Upper lobe of right lung (tissue), 1 donor: ENCODE results near the gene GTPBP3. TPM values are rescaled to one million over a fixed set of nuclear protein-coding genes. Genes with fewer than 3 reads are reported as not detected.

Source experiments
- ATAC-seq: fragments of 200-7000 bp; cut with Tn5 transposase; one replicate; pipeline ENCODE4 v1.9.1; 2020; ENCODE audit warnings: mild to moderate bottlenecking, moderate library complexity
- DNase-seq: peaks from one replicate; pipeline ENCODE4 v3.0.0-alpha.2; 2020
- H3K27ac ChIP-seq: fragments of 200-600 bp; one replicate; pipeline ENCODE4 v1.8.0; 2022
- H3K27me3 ChIP-seq: fragments of 200-600 bp; one replicate; pipeline ENCODE4 v1.8.0; 2022; ENCODE audit warnings: mild to moderate bottlenecking
- H3K36me3 ChIP-seq: fragments of 200-600 bp; one replicate; pipeline ENCODE4 v1.8.0; 2022
- H3K4me1 ChIP-seq: fragments of 200-600 bp; one replicate; pipeline ENCODE4 v1.8.0; 2022
- H3K4me3 ChIP-seq: fragments of 200-600 bp; one replicate; pipeline ENCODE4 v1.8.0; 2022; ENCODE audit warnings: mild to moderate bottlenecking
- H3K9me3 ChIP-seq: fragments of 200-600 bp; one replicate; pipeline ENCODE4 v1.8.0; 2022
- intact Hi-C: fragments of 100-400 bp; cut with DNase I; formaldehyde crosslinking; loops from one replicate; pipeline ENCODE4 v1.11.0; 2022
- total RNA-seq: library from RNA; stranded (reverse); fragmentation: NEBNext Ultra II Directional; extraction: Animal tissue kit (Norgen Biotek cat#: 25700); gene quantifications from one replicate; pipeline ENCODE4 v1.2.1, GENCODE V29; 2021
- TF ChIP-seq, protein P1 (sequence below): fragments of 200-600 bp; IDR thresholded peaks from one replicate; pipeline ENCODE4 v1.8.0; 2022; ENCODE audit warnings: antibody characterized with exemption
- donor health status: DM: no; HTN: yes; CAD: no; lungs with severe emphysema.

The GTPBP3 gene
- total RNA-seq, 1 donor from 2014 or later = 17.7 TPM

DNA sequence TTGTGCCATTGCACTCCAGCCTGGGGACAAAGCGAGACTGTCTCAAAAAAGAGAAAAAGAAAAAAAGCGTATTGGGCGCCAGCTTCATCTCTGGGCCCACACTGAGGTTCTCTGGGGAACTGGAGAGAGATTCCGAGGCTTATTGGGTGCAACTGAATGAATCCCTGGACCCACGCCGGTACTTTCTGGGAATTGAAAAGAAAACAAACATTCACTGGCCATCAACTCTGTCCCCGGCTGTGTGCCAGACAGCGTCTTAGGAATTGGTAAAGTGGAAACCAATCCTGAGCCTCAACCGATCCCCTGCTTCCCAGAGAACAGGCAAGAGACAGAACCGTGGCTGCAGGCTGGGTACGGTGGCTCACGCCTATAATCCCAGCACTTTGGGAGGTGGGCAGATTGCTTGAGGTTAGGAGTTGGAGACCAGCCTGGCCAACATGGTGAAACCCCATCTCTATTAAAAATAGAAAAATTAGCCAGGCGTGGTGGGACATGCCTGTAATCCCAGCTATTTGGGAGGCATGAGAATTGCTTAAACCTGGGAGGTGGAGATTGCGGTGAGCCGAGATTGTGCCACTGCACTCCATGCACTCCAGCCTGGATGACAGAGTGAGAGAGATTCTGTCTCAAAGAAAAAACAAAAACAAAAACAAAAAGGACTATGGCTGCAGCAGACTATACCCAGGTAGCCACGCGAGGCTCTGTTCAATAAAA lies 11.3 kb upstream of the GTPBP3 start:
- H3K4me1 ChIP-seq = no peaks in the 10 kb centered on the region
- intact Hi-C loops = no loop called here
- H3K27ac ChIP-seq = no peak overlapping the region
- DNase-seq (no peak), ATAC-seq (no peak)
- H3K4me3 ChIP-seq = no peak overlapping the region
- no peaks in the 10 kb centered on the region for H3K9me3 ChIP-seq
- H3K36me3 ChIP-seq = peaks cover 10% of the 10 kb centered on the region
- TF ChIP-seq, protein P1, sequence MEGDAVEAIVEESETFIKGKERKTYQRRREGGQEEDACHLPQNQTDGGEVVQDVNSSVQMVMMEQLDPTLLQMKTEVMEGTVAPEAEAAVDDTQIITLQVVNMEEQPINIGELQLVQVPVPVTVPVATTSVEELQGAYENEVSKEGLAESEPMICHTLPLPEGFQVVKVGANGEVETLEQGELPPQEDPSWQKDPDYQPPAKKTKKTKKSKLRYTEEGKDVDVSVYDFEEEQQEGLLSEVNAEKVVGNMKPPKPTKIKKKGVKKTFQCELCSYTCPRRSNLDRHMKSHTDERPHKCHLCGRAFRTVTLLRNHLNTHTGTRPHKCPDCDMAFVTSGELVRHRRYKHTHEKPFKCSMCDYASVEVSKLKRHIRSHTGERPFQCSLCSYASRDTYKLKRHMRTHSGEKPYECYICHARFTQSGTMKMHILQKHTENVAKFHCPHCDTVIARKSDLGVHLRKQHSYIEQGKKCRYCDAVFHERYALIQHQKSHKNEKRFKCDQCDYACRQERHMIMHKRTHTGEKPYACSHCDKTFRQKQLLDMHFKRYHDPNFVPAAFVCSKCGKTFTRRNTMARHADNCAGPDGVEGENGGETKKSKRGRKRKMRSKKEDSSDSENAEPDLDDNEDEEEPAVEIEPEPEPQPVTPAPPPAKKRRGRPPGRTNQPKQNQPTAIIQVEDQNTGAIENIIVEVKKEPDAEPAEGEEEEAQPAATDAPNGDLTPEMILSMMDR = no peak
- no peaks in the 10 kb centered on the region for H3K27me3 ChIP-seq

DNA sequence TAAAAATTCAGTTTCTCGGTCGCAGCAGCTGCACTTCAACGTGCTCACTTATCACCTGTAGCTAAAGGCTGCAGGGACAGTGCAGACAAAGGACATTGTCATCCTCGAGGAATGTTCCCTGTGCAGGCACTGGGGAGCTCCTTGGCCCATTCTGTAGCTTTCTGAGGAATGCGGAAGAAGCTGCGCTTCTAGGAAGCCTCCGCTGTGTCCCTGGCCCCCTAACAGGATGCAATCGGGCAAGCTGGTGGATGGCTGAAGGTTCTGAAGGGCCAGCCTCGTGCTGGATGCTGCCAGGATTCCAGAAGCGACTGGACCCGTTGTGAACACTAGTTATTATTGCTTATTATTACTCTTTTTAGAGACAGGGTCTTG lies 10.8 kb upstream of the GTPBP3 start:
- DNase-seq (no peak), ATAC-seq (no peak)
- Histone ChIP-seq H3K27me3 (no peaks in the 10 kb centered on the region), H3K4me1 (no peaks in the 10 kb centered on the region), H3K36me3 (peaks cover 4% of the 10 kb centered on the region), H3K4me3 (no peak overlapping the region), H3K9me3 (no peaks in the 10 kb centered on the region), H3K27ac (no peak overlapping the region)
- TF ChIP-seq, protein P1 = no peak
- intact Hi-C loops = no loop called here

DNA sequence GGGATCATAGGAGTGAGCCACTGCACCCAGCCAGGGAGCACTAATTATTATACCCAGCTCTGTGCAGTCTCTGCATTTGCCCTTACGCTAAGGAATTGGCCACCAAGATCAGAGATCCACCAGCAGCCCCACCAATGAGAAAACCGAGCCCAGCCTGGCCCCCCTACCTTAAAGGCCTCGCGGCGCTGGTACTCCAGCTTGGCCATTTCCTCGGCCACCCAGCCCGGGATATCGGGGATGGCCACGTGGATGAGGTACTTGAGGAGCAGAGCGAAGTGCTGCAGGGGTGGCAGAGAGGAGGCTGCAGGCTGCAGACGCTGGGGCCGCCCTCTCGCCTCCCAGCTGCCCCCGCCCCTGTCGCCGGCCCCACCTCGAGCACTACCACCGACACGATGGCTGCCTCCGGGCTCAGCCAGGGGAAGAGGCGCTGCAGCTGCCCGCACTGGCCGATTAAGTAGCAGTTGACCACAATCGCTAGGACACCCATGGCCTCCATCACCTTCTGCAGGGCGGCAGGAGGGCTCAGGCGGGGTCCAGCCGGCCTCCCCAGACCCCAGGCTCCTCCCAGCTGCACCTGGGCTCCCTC lies 10.2 kb upstream of the GTPBP3 start:
- Histone ChIP-seq H3K4me1 (no peaks in the 10 kb centered on the region), H3K36me3 (no peaks in the 10 kb centered on the region), H3K9me3 (no peaks in the 10 kb centered on the region), H3K4me3 (no peak overlapping the region), H3K27me3 (no peaks in the 10 kb centered on the region), H3K27ac (no peak overlapping the region)
- no peak for ATAC-seq
- intact Hi-C loops = no loop called here
- TF ChIP-seq, protein P1 = no peak
- no peak for DNase-seq

DNA sequence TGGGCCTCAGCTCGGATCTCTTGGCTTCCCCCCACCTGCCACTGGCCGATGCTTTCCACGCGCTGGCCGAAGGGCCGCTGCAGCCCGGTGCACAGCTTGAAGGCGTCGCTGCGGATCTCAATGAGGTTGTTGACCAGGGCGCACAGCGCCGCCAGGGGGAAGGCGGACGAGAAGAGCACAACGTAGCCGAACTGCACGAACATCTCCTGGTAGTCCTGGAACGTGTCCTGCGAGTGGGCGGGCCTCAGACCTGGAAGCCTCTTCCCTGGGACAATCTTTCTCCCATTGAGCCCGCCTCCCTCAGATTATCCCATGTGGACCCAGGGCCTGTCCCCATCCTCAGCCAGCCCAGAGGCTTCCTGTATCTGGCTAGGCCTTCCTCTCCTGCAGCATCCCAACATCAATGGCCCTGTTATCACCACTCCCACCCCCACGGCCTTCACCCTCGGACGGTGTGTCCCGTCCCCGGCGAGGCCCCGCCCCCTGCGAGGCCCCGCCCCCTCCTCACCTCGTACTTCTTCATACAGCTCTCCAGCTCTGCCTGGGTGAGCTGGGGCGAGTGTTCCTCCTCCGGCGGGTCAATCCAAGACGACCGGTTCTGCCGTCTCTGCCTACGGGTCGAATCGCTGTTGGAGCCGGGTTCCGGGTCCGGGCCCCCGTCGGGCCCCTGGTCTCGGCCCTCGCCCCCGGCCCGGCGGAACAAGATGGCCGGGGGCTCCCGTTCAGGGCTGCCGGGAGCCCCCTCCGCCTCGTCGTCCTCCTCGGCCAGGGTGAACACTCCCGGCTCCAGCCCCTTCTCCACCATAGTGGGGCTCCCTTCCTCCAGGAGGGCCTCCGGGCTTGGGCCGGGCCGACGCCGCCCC lies 9.5 kb upstream of the GTPBP3 start:
- intact Hi-C loops = no loop called here

DNA sequence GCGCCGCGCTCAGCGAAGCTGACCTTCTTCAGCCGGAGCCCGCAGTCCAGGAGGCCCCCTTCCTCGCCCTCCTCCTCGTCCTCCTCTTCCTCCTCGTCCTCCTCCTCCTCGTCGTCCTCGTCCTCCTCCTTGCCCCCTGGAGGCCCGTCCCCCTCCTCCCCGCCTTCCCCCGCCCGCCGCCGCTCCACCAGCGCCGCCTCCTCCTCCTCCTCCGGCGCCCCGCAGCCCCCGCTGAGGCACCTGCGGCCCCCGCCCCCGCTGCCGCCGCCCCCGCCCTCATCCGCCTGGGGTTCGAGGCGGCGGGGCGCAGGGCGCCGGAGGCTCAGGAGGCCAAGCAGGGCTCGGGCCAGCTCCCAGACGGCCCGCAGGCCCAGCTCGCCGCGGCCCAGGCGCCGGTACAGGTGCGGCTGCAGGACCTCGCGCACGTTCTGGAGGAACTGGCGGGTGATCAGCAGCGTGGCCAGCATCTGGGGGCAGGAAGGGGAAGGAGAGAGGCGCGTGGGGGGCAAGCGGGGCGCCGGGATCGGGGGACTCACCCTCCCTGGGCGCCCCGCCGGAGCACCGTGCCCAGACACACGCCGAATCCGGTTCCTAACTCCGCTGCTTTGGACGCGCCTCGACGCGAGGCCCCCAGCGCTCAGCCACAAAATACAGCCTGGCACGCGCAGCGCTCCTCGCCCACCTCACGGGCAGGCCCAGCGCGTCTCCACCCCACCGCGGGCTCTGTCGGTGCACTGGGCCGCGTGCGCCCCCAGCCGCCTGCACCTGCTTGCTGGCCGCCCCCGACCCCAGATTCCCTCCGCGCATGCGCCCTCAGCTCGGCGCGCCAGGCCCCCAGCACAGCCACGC lies 8.6 kb upstream of the GTPBP3 start:
- ATAC-seq (peak; percentile 1), DNase-seq (no peak)
- TF ChIP-seq, protein P1 = no peak
- peak overlapping the region; percentile 47 for H3K4me3 ChIP-seq
- intact Hi-C loops = no loop called here
- peaks cover 8% of the 10 kb centered on the region for H3K4me1 ChIP-seq
- H3K27ac ChIP-seq = peak overlapping the region; percentile 66
- H3K9me3 ChIP-seq = no peaks in the 10 kb centered on the region
- H3K27me3 ChIP-seq = no peaks in the 10 kb centered on the region
- no peaks in the 10 kb centered on the region for H3K36me3 ChIP-seq

More for the DNA sequence above, 9.5 kb upstream of the GTPBP3 start:
- Histone ChIP-seq H3K4me3 (peak overlapping the region; percentile 47), H3K4me1 (no peaks in the 10 kb centered on the region), H3K27ac (peak overlapping the region; percentile 66), H3K9me3 (no peaks in the 10 kb centered on the region), H3K36me3 (no peaks in the 10 kb centered on the region), H3K27me3 (no peaks in the 10 kb centered on the region)
- DNase-seq (peak; percentile 92), ATAC-seq (peak; percentile 87)
- TF ChIP-seq, protein P1 = peak; percentile 29
